HG02870 (cell line): ENCODE results near the gene EAF1.
"Not testable (repeated sequence)": the region's sequence is repeated elsewhere in the genome, so short reads cannot be mapped to it uniquely, and the experiment has no call there.

ENCODE experiments used
- ATAC-seq: cut with Tn5 transposase; IDR thresholded peaks from one replicate; pipeline ENCODE4 v1.9.1; 2021; ENCODE audit warnings: mild to moderate bottlenecking, moderate library complexity; ENCODE audit not compliant: unreplicated experiment

Gene EAF1

GRCh38 chr3:15477951-15478639, 50.7 kb downstream of the EAF1 start:
- ATAC-seq, result no peak

- ATAC-seq, result no peak
Measured at GRCh38 chr3:15478640-15478979, 51.2 kb downstream of the EAF1 start.

- no peak for ATAC-seq
Measured at GRCh38 chr3:15479400-15480224, 52.2 kb downstream of the EAF1 start.

- not testable (repeated sequence) for ATAC-seq
Measured at GRCh38 chr3:15484551-15484950, 57.2 kb downstream of the EAF1 start.

- ATAC-seq, result no peak
Measured at GRCh38 chr3:15486020-15486419, 58.6 kb downstream of the EAF1 start.

GRCh38 chr3:15486979-15487378, 59.6 kb downstream of the EAF1 start:
- no peak for ATAC-seq

- no peak for ATAC-seq
Measured at GRCh38 chr3:15488002-15488401, 60.6 kb downstream of the EAF1 start.

GRCh38 chr3:15490158-15490557, 62.8 kb downstream of the EAF1 start:
- ATAC-seq, result no peak

GRCh38 chr3:15491143-15491542, 63.7 kb downstream of the EAF1 start:
- ATAC-seq, result no peak
